H1 (cell line): ENCODE data around the gene MRPL43. TPM values are rescaled to one million over a fixed set of nuclear protein-coding genes. Genes with fewer than 3 reads are reported as not detected.

Experiments
- CTCF ChIA-PET: fragments of 300-600 bp; sonication (Branson Sonifier 250); formaldehyde crosslinking; loops from one replicate; lab custom pipeline; 2021; ENCODE audit not compliant: partially characterized antibody; lab: Charles Lee
- POLR2A ChIA-PET: fragments of 300-600 bp; sonication (Branson Sonifier 250); formaldehyde crosslinking; loops from one replicate; lab custom pipeline; 2021; ENCODE audit warnings: inconsistent platforms; ENCODE audit not compliant: partially characterized antibody; lab: Charles Lee
- DNase-seq, 2 experiments: peaks; one replicate each; pipeline versions ENCODE4 v3.0.0 to v3.0.0-alpha.2; 2010 to 2022; ENCODE audit warnings: low spot score in 2 of 2, low read depth in 1 of 2, mixed read lengths in 1 of 2
- FAIRE-seq: peaks from 2 replicates; lab custom pipeline; 2011; peaks lifted over from hg19 to GRCh38; lab: Jason Lieb, UNC
- H2AFZ ChIP-seq: 2 replicates; pipeline ENCODE4 v1.8.1; 2012; ENCODE audit warnings: low read length, inconsistent platforms
- H2AK5ac ChIP-seq: 2 replicates; pipeline ENCODE4 v1.6.1; 2013; ENCODE audit warnings: low read depth, low read length
- H2BK120ac ChIP-seq: replicated peaks from 2 replicates; pipeline ENCODE3; 2013; ENCODE audit warnings: low read depth, low read length, inconsistent platforms
- H2BK12ac ChIP-seq: 2 replicates; pipeline ENCODE4 v1.6.1; 2013; ENCODE audit warnings: low read depth, low read length
- H2BK15ac ChIP-seq: 2 replicates; pipeline ENCODE4 v1.6.1; 2013; ENCODE audit warnings: low read length
- H2BK20ac ChIP-seq: 2 replicates; pipeline ENCODE4 v1.6.1; 2013; ENCODE audit warnings: low read length
- H2BK5ac ChIP-seq: 2 replicates; pipeline ENCODE4 v1.6.1; 2013; ENCODE audit warnings: low read depth, low read length
- H3K14ac ChIP-seq: 2 replicates; pipeline ENCODE4 v1.6.1; 2013; ENCODE audit warnings: inconsistent platforms; ENCODE audit not compliant: insufficient read length
- H3K18ac ChIP-seq: 2 replicates; pipeline ENCODE4 v1.6.1; 2013; ENCODE audit warnings: low read length; ENCODE audit errors: extremely low read depth
- H3K23ac ChIP-seq: 2 replicates; pipeline ENCODE4 v1.6.1; 2013; ENCODE audit warnings: inconsistent platforms; ENCODE audit not compliant: insufficient read length
- H3K23me2 ChIP-seq: 2 replicates; pipeline ENCODE4 v1.6.1; 2013; ENCODE audit warnings: low read depth, low read length
- H3K27ac ChIP-seq: 2 replicates; pipeline ENCODE4 v1.6.1; 2011; ENCODE audit warnings: low read depth, low read length, inconsistent platforms
- H3K27me3 ChIP-seq, 4 experiments: replicated peaks in 1 of 4; 1 replicate in 1 of 4; 2 replicates in 3 of 4; pipeline versions ENCODE4 v1.6.1 to v1.8.1; 2011 to 2013; ENCODE audit warnings: low read length in 3 of 4, mild to moderate bottlenecking in 3 of 4, inconsistent platforms in 2 of 4, mixed read lengths in 2 of 4, moderate library complexity in 1 of 4; ENCODE audit not compliant: control insufficient read depth in 3 of 4, insufficient read depth in 3 of 4; ENCODE audit errors: extremely low read depth in 1 of 4
- H3K36me3 ChIP-seq, 4 experiments: 2 replicates each; pipeline versions ENCODE4 v1.6.1 to v1.8.1; 2011 to 2013; ENCODE audit warnings: mild to moderate bottlenecking in 4 of 4, low read length in 3 of 4, moderate library complexity in 2 of 4, control low read depth in 1 of 4, inconsistent platforms in 1 of 4; ENCODE audit not compliant: insufficient read depth in 4 of 4, control insufficient read depth in 2 of 4
- H3K4ac ChIP-seq: replicated peaks from 2 replicates; pipeline ENCODE3; 2013; ENCODE audit warnings: low read length, low read depth, mixed read lengths, inconsistent platforms; ENCODE audit not compliant: insufficient read length
- H3K4me1 ChIP-seq, 4 experiments: replicated peaks in 1 of 4; 1 replicate in 1 of 4; 2 replicates in 3 of 4; pipeline versions ENCODE4 v1.6.1 to v1.8.1; 2011 to 2013; ENCODE audit warnings: low read length in 3 of 4, inconsistent platforms in 2 of 4, mixed read lengths in 1 of 4; ENCODE audit not compliant: insufficient read depth in 4 of 4, control insufficient read depth in 3 of 4
- H3K4me2 ChIP-seq, 2 experiments: 2 replicates each; pipeline versions ENCODE4 v1.6.1 to v1.8.1; 2011 to 2013; ENCODE audit warnings: low read depth in 2 of 2, low read length in 2 of 2, control low read depth in 1 of 2, inconsistent platforms in 1 of 2, mild to moderate bottlenecking in 1 of 2; ENCODE audit not compliant: insufficient read depth in 1 of 2
- H3K4me3 ChIP-seq, 4 experiments: fragments of 200-600, 300-600 bp in 1 of 4; sonication (generic), shearing (Covaris generic), sonication (Bioruptor Twin) in 1 of 4; 2 replicates each; pipeline versions ENCODE4 v1.5.1 to v1.8.1; 2011 to 2016; ENCODE audit warnings: low read length in 4 of 4, low read depth in 3 of 4, control low read depth in 2 of 4, inconsistent platforms in 2 of 4, mild to moderate bottlenecking in 2 of 4, mixed read lengths in 1 of 4, moderate library complexity in 1 of 4; ENCODE audit not compliant: insufficient read depth in 2 of 4; ENCODE audit errors: extremely low read depth in 1 of 4
- H3K56ac ChIP-seq: replicated peaks from 2 replicates; pipeline ENCODE3; 2013; ENCODE audit warnings: low read depth, mild to moderate bottlenecking, mixed read lengths, low read length, inconsistent platforms; ENCODE audit not compliant: insufficient read length
- H3K79me1 ChIP-seq: 2 replicates; pipeline ENCODE4 v1.6.1; 2013; ENCODE audit warnings: low read depth, low read length, control low read depth
- H3K79me2 ChIP-seq, 2 experiments: 2 replicates each; pipeline versions ENCODE4 v1.6.1 to v1.8.1; 2012 to 2013; ENCODE audit warnings: low read length in 2 of 2, mild to moderate bottlenecking in 2 of 2, inconsistent platforms in 1 of 2; ENCODE audit not compliant: insufficient read depth in 2 of 2, control insufficient read depth in 1 of 2
- H3K9ac ChIP-seq, 4 experiments: replicated peaks in 1 of 4; 1 replicate in 1 of 4; 2 replicates in 3 of 4; pipeline versions ENCODE4 v1.6.1 to v1.8.1; 2011 to 2013; ENCODE audit warnings: low read depth in 3 of 4, low read length in 3 of 4, control low read depth in 2 of 4, mild to moderate bottlenecking in 2 of 4, moderate library complexity in 2 of 4, inconsistent platforms in 1 of 4; ENCODE audit errors: extremely low read depth in 1 of 4
- H3K9me3 ChIP-seq, 2 experiments: 2 replicates each; pipeline versions ENCODE4 v1.6.1 to v1.8.1; 2012 to 2013; ENCODE audit warnings: mild to moderate bottlenecking in 2 of 2, moderate library complexity in 2 of 2, control low read depth in 1 of 2, inconsistent platforms in 1 of 2, low read depth in 1 of 2, low read length in 1 of 2, mixed read lengths in 1 of 2; ENCODE audit not compliant: insufficient read depth in 2 of 2
- H4K20me1 ChIP-seq, 2 experiments: replicated peaks in 1 of 2; 2 replicates each; pipeline versions ENCODE3 to v1.8.1; 2011 to 2013; ENCODE audit warnings: inconsistent platforms in 2 of 2, low read length in 2 of 2, mild to moderate bottlenecking in 1 of 2; ENCODE audit not compliant: insufficient read depth in 2 of 2, control insufficient read depth in 1 of 2
- H4K5ac ChIP-seq: 2 replicates; pipeline ENCODE4 v1.6.1; 2013; ENCODE audit warnings: low read length, low read depth, mixed read lengths, inconsistent platforms; ENCODE audit not compliant: insufficient read length
- H4K8ac ChIP-seq: 2 replicates; pipeline ENCODE4 v1.8.0; 2013; ENCODE audit warnings: mild to moderate bottlenecking, moderate library complexity, low read length, inconsistent platforms; ENCODE audit not compliant: insufficient read depth; ENCODE audit errors: extremely low read depth
- H4K91ac ChIP-seq: replicated peaks from 2 replicates; pipeline ENCODE3; 2013; ENCODE audit warnings: low read length, mixed read lengths, inconsistent platforms; ENCODE audit not compliant: insufficient read length
- ASH2L ChIP-seq: fragments of 200-600, 300-600 bp; sonication (generic); IDR thresholded peaks from one replicate; pipeline ENCODE4 v1.7.1; 2017; ENCODE audit warnings: low read length
- BACH1 ChIP-seq: IDR thresholded peaks from 2 replicates; pipeline ENCODE4 v1.6.1; 2012; ENCODE audit warnings: low read length, improper control_type of control experiment
- CEBPB ChIP-seq: IDR thresholded peaks from 2 replicates; pipeline ENCODE4 v1.6.1; 2012; ENCODE audit warnings: low read depth, low read length
- CHD2 ChIP-seq: IDR thresholded peaks from 2 replicates; pipeline ENCODE4 v1.6.1; 2012; ENCODE audit warnings: low read length, improper control_type of control experiment
- CREB1 ChIP-seq: IDR thresholded peaks from 2 replicates; pipeline ENCODE4 v1.6.1; 2012; ENCODE audit warnings: inconsistent platforms
- EP300 ChIP-seq, 2 experiments: IDR thresholded peaks; 1 replicate in 1 of 2; 2 replicates in 1 of 2; pipeline ENCODE4 v1.6.1; 2011 to 2012; ENCODE audit warnings: low read depth in 2 of 2, low read length in 2 of 2, mild to moderate bottlenecking in 2 of 2, borderline replicate concordance in 1 of 2, inconsistent platforms in 1 of 2, moderate library complexity in 1 of 2
- HDAC6 ChIP-seq: IDR thresholded peaks from one replicate; pipeline ENCODE4 v1.7.1; 2012; ENCODE audit warnings: low read depth, mild to moderate bottlenecking, inconsistent platforms, low read length, moderate library complexity
- JUND ChIP-seq: IDR thresholded peaks from 2 replicates; pipeline ENCODE4 v1.6.1; 2011; ENCODE audit warnings: mild to moderate bottlenecking, improper control_type of control experiment, low read length
- KDM1A ChIP-seq: fragments of 200-600, 300-600 bp; sonication (generic); IDR thresholded peaks from 2 replicates; pipeline ENCODE4 v1.7.1; 2016; ENCODE audit warnings: mild to moderate bottlenecking, low read length, borderline replicate concordance
- POLR2A ChIP-seq, 2 experiments: IDR thresholded peaks; 1 replicate in 1 of 2; 2 replicates in 1 of 2; pipeline ENCODE4 v1.6.1; 2011; ENCODE audit warnings: low read depth in 2 of 2, low read length in 2 of 2, mild to moderate bottlenecking in 2 of 2; ENCODE audit errors: control extremely low read depth in 1 of 2
- SIX5 ChIP-seq: IDR thresholded peaks from 2 replicates; pipeline ENCODE4 v1.6.1; 2011; ENCODE audit warnings: mild to moderate bottlenecking, low read depth, low read length
- SP2 ChIP-seq: IDR thresholded peaks from 2 replicates; pipeline ENCODE4 v1.6.1; 2012; ENCODE audit warnings: mild to moderate bottlenecking, low read length, inconsistent platforms
- SRF ChIP-seq: IDR thresholded peaks from 2 replicates; pipeline ENCODE4 v1.6.1; 2011; ENCODE audit warnings: mild to moderate bottlenecking, low read depth, low read length, moderate library complexity
- TAF7 ChIP-seq: optimal IDR thresholded peaks from 2 replicates; pipeline ENCODE3; 2011; ENCODE audit warnings: low read depth, mild to moderate bottlenecking, inconsistent platforms, low read length, moderate library complexity, borderline replicate concordance
- YY1 ChIP-seq: IDR thresholded peaks from 2 replicates; pipeline ENCODE4 v1.6.1; 2011; ENCODE audit warnings: low read depth, mild to moderate bottlenecking, low read length
- WGBS, 2 experiments: shearing (Covaris generic) in 1 of 2; methylation state at CpG; one replicate each; pipeline versions ENCODE4 v1.1.6 to v1.1.7; 2013 to 2015; ENCODE audit warnings: low lambda C conversion rate in 2 of 2, mixed read lengths in 2 of 2, inconsistent platforms in 1 of 2, low coverage in 1 of 2, missing lambda C conversion rate in 1 of 2; ENCODE audit not compliant: insufficient replicate concordance in 2 of 2, insufficient coverage in 1 of 2, insufficient read length in 1 of 2; ENCODE audit errors: extremely low coverage in 1 of 2, missing lambda C conversion rate in 1 of 2; 5-methylcytosine and 5-hydroxymethylcytosine counted together
- polyA plus RNA-seq, 7 experiments: library from polyadenylated mRNA; depleted of rRNA in 3 of 7; stranded (reverse) in 5 of 7; unstranded in 2 of 7; fragments of >200 nt in 5 of 7; fragments of 200-250 nt in 2 of 7; gene quantifications; 1 replicate in 5 of 7; 2 replicates in 1 of 7; 4 replicates in 1 of 7; pipeline versions ENCODE4 v1.2.1 to v1.2.3, GENCODE V29; 2011 to 2013; ENCODE audit warnings: missing spikeins in 2 of 7, mixed read lengths in 2 of 7
- total RNA-seq: library from RNA; stranded (reverse); fragmentation: NEBNext Ultra II Directional; extraction: Animal tissue kit (Norgen Biotek cat#: 25700); gene quantifications from 2 replicates; pipeline ENCODE4 v1.2.1, GENCODE V29; 2021

MRPL43 gene
- total and polyA plus RNA-seq, 2 of the 8 experiments (the other 6 are each of a cell fraction or from before 2014, with no cell fraction given), result 74.1 to 149 TPM

- Histone ChIP-seq H3K4me2 (peak overlapping the region; percentile 89 to 90; a peak in 3 of 4 replicates), H3K79me1 (no peaks in the 10 kb centered on the region), H2BK12ac (no peak overlapping the region), H2BK5ac (no peak overlapping the region), H2BK20ac (no peak overlapping the region), H3K23ac (no peak overlapping the region), H3K18ac (no peak overlapping the region), H3K23me2 (peaks cover 9% of the 10 kb centered on the region), H3K56ac (no peak overlapping the region), H3K79me2 (no peaks in the 10 kb centered on the region), H4K8ac (no peak overlapping the region), H2AFZ (no peak overlapping the region), H3K27me3 (peaks cover 0 to 3% (median 1%) of the 10 kb centered on the region in 4 experiments; a peak in 1 of 7 replicates), H2BK15ac (no peak overlapping the region), H3K4ac (no peak overlapping the region), H4K5ac (no peak overlapping the region), H4K91ac (no peak overlapping the region), H3K9ac (no peak overlapping the region), H4K20me1 (peaks cover 0 to 5% of the 10 kb centered on the region in 2 experiments), H3K36me3 (peaks cover 0 to 3% (median 0%) of the 10 kb centered on the region in 4 experiments; a peak in 1 of 8 replicates), H2BK120ac (no peak overlapping the region), H3K4me1 (peaks cover 7 to 19% (median 10%) of the 10 kb centered on the region in 4 experiments), H3K4me3 (peak overlapping the region in 2 of 4 experiments; percentile 64 to 97; a peak in 3 of 8 replicates), H3K14ac (no peak overlapping the region), H2AK5ac (0 out of 2 replicates have a peak overlapping the region, but pooled peaks have one; percentile 55), H3K9me3 (no peaks in the 10 kb centered on the region), H3K27ac (no peak overlapping the region)
- FAIRE-seq, result no peak
- CTCF ChIA-PET, result interaction anchor here (0.6 to 5.4 kb wide), 22 partner anchors 8 to 233 kb away, joined by 3 to 32 read pairs (median 4); partner anchors contain the start of genes MRPL43 and TWNK
- WGBS, 2 experiments, result 93% methylated on average over 2 of the region's 2 CpGs; no CpG with 5 or more reads in 1 of the 2 experiments
- POLR2A ChIA-PET, result interaction anchor here (1.2 to 6.0 kb wide), 6 partner anchors 9 to 53 kb away, joined by 3 to 38 read pairs (median 4); no protein-coding TSS in a partner anchor
- DNase-seq, result no peak
- TF ChIP-seq SRF (no peak), JUND (no peak), SP2 (no peak), CREB1 (no peak), HDAC6 (no peak), CHD2 (no peak), EP300 (IDR thresholded peaks at IDR 0.05; ENCODE audit: borderline replicate concordance in 1 of 2, low read depth in 2 of 2, low read length in 2 of 2) (no peak), TAF7 (no peak), ASH2L (no peak), CEBPB (no peak), YY1 (no peak), KDM1A (no peak), BACH1 (no peak), SIX5 (no peak), POLR2A (IDR thresholded peaks at IDR 0.05; ENCODE audit: control extremely low read depth in 1 of 2, low read depth in 2 of 2, low read length in 2 of 2) (no peak)
These were observed 19.1 kb downstream of the MRPL43 start for GRCh38 chr10:100968062-100968736.
